ENCODE measurements around the gene ZNF423.

DNA sequence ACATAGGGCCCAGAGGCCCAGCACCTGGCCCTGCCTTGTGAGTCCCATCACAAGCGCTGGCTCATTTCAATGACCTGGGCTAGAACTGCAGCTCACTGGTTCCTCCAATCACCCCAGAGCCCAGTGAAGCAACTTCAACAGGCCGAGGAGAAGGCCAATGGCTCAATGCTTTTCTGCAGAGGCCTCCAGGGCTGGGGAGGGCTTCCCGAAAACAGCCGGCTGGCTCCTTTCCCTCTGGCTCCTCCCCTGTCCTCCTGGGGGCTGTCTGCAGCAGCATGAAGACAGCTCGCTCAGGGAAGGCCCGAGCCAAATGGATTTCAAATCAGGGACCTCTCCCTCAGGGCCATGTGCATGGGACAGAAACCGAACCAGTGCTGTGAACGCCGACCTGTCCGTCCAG lies 121.6 kb downstream of the ZNF423 start:
- TF ChIP-seq EZH2 (IDR thresholded peaks at IDR 0.05; ENCODE audit: borderline replicate concordance, low read depth, low read length, poor library complexity, severe bottlenecking) (no peak), CTCF (conservative IDR thresholded peaks at IDR 0.05; ENCODE audit: low read depth, low read length) (no peak)
